Fibroblast of mammary gland (primary cell): ENCODE measurements around the gene DIPK1A.

Experiments
- DNase-seq: peaks from one replicate; pipeline ENCODE4 v3.0.0-alpha.2; 2010; ENCODE audit warnings: low read depth
- H3K4me3 ChIP-seq: 2 replicates; pipeline ENCODE4 v1.5.1; 2011; ENCODE audit warnings: low read depth, mild to moderate bottlenecking, low read length, moderate library complexity; ENCODE audit not compliant: control insufficient read depth
- CTCF ChIP-seq: conservative IDR thresholded peaks from 2 replicates; pipeline ENCODE4 v1.5.1; 2011; ENCODE audit warnings: low read depth, low read length, inconsistent platforms; ENCODE audit not compliant: control insufficient read depth, insufficient read depth

Gene DIPK1A

GRCh38 chr1:92855236-92855635, 106.0 kb downstream of the DIPK1A start:
- H3K4me3 ChIP-seq: no peak overlapping the region
- no peak for TF ChIP-seq CTCF
- DNase-seq: no peak

GRCh38 chr1:92854101-92854785, 107.0 kb downstream of the DIPK1A start:
- DNase-seq: no peak
- H3K4me3 ChIP-seq: no peak overlapping the region
- TF ChIP-seq CTCF: no peak

DNA sequence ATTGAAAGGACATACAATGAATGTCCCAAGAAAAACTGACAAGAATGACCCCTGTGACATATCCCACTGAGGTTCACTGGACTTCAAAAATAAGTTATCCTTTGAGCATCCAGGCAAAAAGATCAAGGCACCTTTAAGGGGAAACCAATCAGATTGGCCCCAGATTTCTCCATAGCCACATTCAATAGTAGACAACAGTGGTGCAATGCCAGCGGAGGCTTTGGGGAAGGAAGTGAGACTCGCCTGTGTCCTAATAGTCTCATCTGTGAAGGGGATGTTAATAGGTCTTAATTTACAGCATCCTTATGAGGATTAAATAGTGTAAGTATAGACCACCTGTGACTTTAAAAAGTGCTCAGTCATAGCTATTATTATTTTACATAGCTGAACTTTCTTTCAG, 108.0 kb downstream of the DIPK1A start:
- no peak for TF ChIP-seq CTCF
- DNase-seq: no peak
- H3K4me3 ChIP-seq: no peak overlapping the region

DNA sequence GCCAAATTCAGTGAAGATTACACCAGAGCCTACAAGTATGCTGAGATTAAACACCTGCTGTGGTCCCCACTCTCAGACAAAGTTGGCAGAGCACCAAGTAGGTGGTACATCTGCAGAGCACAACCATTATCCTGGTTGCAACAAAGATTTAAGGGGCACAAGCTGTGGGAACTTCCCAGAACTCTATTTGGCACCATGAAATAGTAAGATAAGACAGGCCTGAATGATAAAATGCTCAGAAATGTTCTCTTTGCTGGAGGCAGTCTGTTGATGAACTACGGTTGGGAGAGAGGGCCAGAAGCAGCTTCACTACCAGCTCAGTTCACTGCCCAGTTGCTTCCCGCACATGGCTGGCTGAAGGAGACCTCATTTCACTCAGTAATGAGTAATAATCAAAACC, 109.5 kb downstream of the DIPK1A start:
- no peak for TF ChIP-seq CTCF
- H3K4me3 ChIP-seq: no peak overlapping the region
- DNase-seq: no peak

DNA sequence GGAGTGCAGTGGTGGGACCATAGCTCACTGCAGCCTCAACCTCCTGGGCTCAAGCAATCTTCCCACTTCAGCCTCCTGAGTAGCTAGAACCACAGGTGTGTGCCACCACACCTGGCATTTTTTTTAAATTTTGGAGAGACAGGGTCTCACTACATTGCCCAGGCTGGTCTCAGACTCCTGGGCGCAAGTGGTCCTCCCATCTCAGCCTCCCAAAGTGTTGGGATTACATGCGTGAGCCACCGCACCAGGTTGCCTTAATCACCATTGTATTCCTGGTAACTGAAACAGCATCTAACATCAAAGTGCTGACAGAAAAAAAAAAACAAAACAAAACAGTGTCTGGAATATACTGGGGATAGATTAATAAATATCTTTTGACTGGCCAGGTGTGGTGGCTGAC, 111.2 kb downstream of the DIPK1A start:
- no peak for TF ChIP-seq CTCF
- no peak overlapping the region for H3K4me3 ChIP-seq
- no peak for DNase-seq

DNA sequence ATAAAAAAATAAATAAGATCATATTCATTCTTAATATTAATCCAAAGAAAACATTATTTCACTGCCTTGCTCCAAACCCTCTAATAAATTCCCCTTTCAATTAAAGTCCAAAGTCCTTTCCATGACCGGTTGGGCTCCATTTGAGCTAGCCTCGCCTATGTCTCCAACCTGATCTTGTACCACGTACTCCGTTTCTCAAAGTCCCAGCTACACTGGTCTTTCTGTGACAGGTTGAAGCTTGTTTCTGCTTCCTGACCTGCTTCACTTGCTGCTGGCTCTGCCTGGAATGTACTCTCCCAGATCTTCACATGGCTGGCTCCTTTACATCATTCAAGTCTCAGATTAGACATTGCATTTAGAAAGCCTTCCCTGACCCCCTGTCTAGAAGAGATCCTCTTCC, 113.1 kb downstream of the DIPK1A start:
- TF ChIP-seq CTCF: no peak
- DNase-seq: no peak
- H3K4me3 ChIP-seq: no peak overlapping the region

GRCh38 chr1:92845908-92846307, 115.4 kb downstream of the DIPK1A start:
- DNase-seq: no peak

More at GRCh38 chr1:92845908-92846307, 115.4 kb downstream of the DIPK1A start:
- TF ChIP-seq CTCF: no peak
- no peak overlapping the region for H3K4me3 ChIP-seq
